Measurements from ENCODE around the gene AOPEP. TPM values are rescaled to one million over a fixed set of nuclear protein-coding genes. Genes with fewer than 3 reads are reported as not detected.

Gene AOPEP
- total and polyA plus RNA-seq, 2 donors (not counting 3 experiments of a cell fraction or from before 2014, with no cell fraction given): 20.2 to 41.6 TPM

DNA sequence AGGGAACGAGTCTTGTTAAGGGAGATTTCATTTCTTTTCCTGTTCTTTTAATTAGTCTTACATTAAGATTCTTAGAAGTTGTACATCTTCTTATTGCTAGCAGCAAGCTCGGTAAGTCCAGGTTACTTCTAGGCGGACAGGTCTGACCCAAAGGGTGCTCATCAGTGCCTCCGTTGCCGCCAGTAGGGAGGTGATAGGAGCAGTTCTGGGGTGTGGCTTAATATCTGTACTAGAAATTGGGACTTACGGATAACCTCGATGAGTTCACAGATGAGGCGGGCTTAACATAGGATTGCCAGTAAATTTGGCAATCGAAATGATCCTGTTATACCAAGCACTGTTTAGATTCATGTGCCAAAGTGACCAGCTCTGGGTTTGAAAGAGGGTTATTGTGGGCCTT, 312.2 kb downstream of the AOPEP start:
- intact Hi-C loops (cut with micrococcal nuclease): no loop called here
- no TSS peak for BruUV-seq (replicated peaks)
- Histone ChIP-seq H3K27me3 (ENCODE audit: control insufficient read depth in 2 of 2, insufficient read depth in 2 of 2, low read length in 2 of 2) (no peaks in the 10 kb centered on the region), H3K4me2 (ENCODE audit: insufficient read depth, low read length) (no peak overlapping the region), H3K4me3 (replicated peaks in 1 of 3; ENCODE audit: insufficient read depth in 1 of 3, low read depth in 1 of 3, low read length in 3 of 3) (no peak overlapping the region), H2AFZ (ENCODE audit: low read depth, low read length) (no peak overlapping the region), H3K4me1 (ENCODE audit: control insufficient read depth, extremely low read depth, insufficient read depth, low read length) (no peaks in the 10 kb centered on the region), H3K27ac (ENCODE audit: insufficient read depth, low read depth, low read length) (no peak overlapping the region), H3K79me2 (ENCODE audit: control insufficient read depth, insufficient read depth, low read length) (peaks cover 9% of the 10 kb centered on the region), H4K20me1 (replicated peaks; ENCODE audit: control insufficient read depth, extremely low read depth, insufficient read depth, low read length) (peaks cover 4% of the 10 kb centered on the region), H3K9me3 (replicated peaks; ENCODE audit: control insufficient read depth, insufficient read depth, low read length) (no peaks in the 10 kb centered on the region), H3K36me3 (ENCODE audit: control insufficient read depth in 2 of 2, extremely low read depth in 1 of 2, insufficient read depth in 2 of 2, low read length in 2 of 2) (peaks cover 0 to 3% of the 10 kb centered on the region in 2 experiments), H3K9ac (replicated peaks; ENCODE audit: extremely low read depth, insufficient read depth, low read length) (no peak overlapping the region), H3K9me1 (replicated peaks; ENCODE audit: control insufficient read depth, extremely low read depth, insufficient read depth, low read length) (no peaks in the 10 kb centered on the region)
- CTCF ChIA-PET: no interaction called here
- TF ChIP-seq, protein P1, sequence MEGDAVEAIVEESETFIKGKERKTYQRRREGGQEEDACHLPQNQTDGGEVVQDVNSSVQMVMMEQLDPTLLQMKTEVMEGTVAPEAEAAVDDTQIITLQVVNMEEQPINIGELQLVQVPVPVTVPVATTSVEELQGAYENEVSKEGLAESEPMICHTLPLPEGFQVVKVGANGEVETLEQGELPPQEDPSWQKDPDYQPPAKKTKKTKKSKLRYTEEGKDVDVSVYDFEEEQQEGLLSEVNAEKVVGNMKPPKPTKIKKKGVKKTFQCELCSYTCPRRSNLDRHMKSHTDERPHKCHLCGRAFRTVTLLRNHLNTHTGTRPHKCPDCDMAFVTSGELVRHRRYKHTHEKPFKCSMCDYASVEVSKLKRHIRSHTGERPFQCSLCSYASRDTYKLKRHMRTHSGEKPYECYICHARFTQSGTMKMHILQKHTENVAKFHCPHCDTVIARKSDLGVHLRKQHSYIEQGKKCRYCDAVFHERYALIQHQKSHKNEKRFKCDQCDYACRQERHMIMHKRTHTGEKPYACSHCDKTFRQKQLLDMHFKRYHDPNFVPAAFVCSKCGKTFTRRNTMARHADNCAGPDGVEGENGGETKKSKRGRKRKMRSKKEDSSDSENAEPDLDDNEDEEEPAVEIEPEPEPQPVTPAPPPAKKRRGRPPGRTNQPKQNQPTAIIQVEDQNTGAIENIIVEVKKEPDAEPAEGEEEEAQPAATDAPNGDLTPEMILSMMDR (IDR thresholded peaks at IDR 0.05; ENCODE audit: extremely low read depth in 1 of 2, insufficient read depth in 1 of 2, low read depth in 1 of 2, low read length in 2 of 2): no peak
- TF ChIP-seq MYC (IDR thresholded peaks at IDR 0.05; ENCODE audit: low read depth, low read length) (no peak), GATA2 (IDR thresholded peaks at IDR 0.05; ENCODE audit: insufficient read depth, insufficient read length, low read depth, low read length) (no peak), JUN (IDR thresholded peaks at IDR 0.05; ENCODE audit: borderline replicate concordance, insufficient read depth, insufficient read length, low read depth) (no peak), FOS (IDR thresholded peaks at IDR 0.05; ENCODE audit: borderline replicate concordance, insufficient read depth, low read length) (no peak), POLR2AphosphoS5 (IDR thresholded peaks at IDR 0.05; ENCODE audit: insufficient read depth, low read depth, low read length) (no peak), POLR2A (IDR thresholded peaks at IDR 0.05; ENCODE audit: low read depth, low read length) (no peak), EZH2 (IDR thresholded peaks at IDR 0.05; ENCODE audit: borderline replicate concordance, low read depth, low read length, severe bottlenecking) (no peak)
- TF ChIP-seq, protein P2, sequence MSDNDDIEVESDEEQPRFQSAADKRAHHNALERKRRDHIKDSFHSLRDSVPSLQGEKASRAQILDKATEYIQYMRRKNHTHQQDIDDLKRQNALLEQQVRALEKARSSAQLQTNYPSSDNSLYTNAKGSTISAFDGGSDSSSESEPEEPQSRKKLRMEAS (IDR thresholded peaks at IDR 0.05; ENCODE audit: insufficient read depth, insufficient read length): no peak
- no peak for FAIRE-seq
- POLR2A ChIA-PET: no interaction called here
- no peak for DNase-seq (ENCODE audit: low read depth, low spot score)
- dilution Hi-C loops (cut with MboI; ENCODE audit: extremely low pct_ligation_motif_present, low sequenced_read_pairs): no loop called here

Measured in endothelial cell of umbilical vein (primary cell).